ENCODE measurements around the gene NEURL4.

DNA sequence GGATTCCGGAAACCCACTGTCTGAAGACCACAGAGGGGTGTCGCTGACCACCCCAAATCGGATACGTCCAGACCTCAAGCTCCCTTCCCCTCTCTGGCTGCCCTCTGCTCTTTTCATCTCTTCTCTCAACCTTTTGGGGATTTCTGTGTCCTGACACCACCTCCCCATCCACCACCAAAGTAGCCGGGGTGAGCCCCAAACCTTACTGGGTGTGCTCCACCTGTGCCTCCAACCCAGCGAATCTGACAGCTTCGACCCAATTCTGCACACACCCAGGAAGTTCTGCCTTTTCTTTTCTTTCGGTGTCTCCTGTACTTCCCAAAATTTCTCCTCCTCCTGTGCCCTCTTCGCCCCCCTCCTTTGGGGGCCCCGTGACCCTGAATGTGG is 23.4 kb upstream of the NEURL4 start:
- TF ChIP-seq, protein P1, sequence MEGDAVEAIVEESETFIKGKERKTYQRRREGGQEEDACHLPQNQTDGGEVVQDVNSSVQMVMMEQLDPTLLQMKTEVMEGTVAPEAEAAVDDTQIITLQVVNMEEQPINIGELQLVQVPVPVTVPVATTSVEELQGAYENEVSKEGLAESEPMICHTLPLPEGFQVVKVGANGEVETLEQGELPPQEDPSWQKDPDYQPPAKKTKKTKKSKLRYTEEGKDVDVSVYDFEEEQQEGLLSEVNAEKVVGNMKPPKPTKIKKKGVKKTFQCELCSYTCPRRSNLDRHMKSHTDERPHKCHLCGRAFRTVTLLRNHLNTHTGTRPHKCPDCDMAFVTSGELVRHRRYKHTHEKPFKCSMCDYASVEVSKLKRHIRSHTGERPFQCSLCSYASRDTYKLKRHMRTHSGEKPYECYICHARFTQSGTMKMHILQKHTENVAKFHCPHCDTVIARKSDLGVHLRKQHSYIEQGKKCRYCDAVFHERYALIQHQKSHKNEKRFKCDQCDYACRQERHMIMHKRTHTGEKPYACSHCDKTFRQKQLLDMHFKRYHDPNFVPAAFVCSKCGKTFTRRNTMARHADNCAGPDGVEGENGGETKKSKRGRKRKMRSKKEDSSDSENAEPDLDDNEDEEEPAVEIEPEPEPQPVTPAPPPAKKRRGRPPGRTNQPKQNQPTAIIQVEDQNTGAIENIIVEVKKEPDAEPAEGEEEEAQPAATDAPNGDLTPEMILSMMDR (conservative IDR thresholded peaks at IDR 0.05), result no peak; the same call in none of the 2 replicates
- no peak for TF ChIP-seq EZH2 (IDR thresholded peaks at IDR 0.05; ENCODE audit: low read depth)

Measured in PC-9 (cell line).